GM19240 (cell line): Measurements from ENCODE around the gene ADORA3.
"Not testable (repeated sequence)": the region's sequence is repeated elsewhere in the genome, so short reads cannot be mapped to it uniquely, and the experiment has no call there.

ENCODE experiments used
- DNase-seq: peaks from one replicate; pipeline ENCODE4 v3.0.0; 2011; ENCODE audit warnings: low spot score; ENCODE audit not compliant: insufficient read length

ADORA3 gene

GRCh38 chr1:111503585-111504060 lies at the start of gene ADORA3, which contains the start of gene TMIGD3:
ADORA3 (minus strand) TSS chr1:111503633; CDS start chr1:111503354, 279 bp downstream.
TMIGD3 (minus strand) TSS chr1:111503633; CDS start chr1:111503354, 279 bp downstream.
- no peak for DNase-seq

- no peak for DNase-seq
These were observed 49.8 kb upstream of the ADORA3 start for GRCh38 chr1:111553196-111553595.

- DNase-seq: no peak
These were observed 49.2 kb upstream of the ADORA3 start for GRCh38 chr1:111552587-111552986.

GRCh38 chr1:111551623-111552411 lies 48.4 kb upstream of the ADORA3 start:
- no peak for DNase-seq

- DNase-seq: not testable (repeated sequence)
These were observed 44.4 kb upstream of the ADORA3 start for GRCh38 chr1:111547786-111548185.

DNA sequence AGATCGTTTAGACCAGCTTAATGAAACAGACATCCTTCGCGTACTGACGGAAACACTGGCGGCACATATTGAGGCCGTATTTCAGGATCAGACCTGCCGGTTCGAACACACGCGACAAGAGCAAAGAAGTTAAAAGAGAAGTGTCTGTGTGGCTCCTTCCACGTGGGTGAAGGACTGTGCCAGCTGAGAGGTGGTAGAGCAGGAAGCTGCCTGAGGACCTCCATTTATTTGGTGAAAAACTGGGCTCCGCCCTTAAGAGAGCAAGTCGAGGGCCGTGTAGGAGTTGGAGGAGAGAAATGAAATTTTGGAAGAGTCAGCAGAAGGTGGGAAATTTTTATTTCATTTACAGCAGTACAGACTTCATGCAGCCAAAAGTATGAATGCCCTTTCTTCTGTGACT lies 38.8 kb upstream of the ADORA3 start:
- no peak for DNase-seq

DNA sequence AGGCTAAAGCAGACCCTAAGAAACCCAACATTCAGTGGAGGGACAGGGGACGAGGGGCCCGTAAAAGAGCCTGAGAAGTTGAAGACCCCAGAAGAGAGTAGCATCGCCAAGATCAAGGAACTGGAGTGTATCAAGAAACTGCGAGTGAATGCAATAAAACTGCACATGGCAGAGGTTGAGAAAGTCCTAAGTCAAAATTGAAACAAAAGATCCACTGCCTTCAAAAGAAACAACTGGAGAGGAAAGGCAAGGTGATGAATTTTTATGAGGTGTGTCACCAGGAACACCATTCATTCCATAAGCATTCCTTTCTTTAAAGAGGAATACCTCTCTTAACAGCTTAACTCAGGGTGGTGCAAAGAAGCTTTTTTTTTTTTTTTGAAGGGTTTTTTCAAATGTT lies 38.3 kb upstream of the ADORA3 start:
- no peak for DNase-seq

GRCh38 chr1:111540928-111541327 lies 37.5 kb upstream of the ADORA3 start:
- DNase-seq: no peak

DNA sequence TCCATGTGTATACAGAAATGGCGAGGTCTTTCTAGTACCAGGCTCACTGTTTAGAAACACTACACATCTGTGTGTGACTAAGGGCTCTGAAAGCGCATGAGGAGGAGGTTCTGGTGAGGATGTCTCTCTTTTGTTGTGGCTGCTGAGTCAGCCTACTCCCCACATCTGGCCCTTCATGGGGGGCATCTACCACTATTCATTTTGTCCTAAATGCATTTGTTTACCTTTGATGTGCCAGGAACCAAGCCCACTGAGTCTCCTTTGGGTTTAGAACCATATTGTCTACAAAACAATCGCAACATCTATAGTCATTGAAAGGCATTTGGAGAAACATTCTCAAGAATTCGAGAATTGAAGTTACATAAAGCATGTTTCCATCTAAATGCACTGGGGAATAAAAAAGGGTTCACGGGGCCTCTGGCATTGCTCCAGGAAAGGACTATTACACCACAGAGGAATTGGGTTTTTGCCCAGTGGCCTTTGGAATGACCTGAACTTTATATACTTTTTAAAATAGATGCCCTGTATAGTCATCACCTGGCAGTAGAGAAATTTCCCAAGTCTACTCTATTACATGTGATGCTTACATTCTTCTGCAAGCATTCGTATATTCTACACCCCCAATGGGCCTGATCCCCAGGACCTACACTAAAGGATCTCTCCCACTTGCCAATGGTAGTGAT lies 35.1 kb upstream of the ADORA3 start:
- no peak for DNase-seq

DNA sequence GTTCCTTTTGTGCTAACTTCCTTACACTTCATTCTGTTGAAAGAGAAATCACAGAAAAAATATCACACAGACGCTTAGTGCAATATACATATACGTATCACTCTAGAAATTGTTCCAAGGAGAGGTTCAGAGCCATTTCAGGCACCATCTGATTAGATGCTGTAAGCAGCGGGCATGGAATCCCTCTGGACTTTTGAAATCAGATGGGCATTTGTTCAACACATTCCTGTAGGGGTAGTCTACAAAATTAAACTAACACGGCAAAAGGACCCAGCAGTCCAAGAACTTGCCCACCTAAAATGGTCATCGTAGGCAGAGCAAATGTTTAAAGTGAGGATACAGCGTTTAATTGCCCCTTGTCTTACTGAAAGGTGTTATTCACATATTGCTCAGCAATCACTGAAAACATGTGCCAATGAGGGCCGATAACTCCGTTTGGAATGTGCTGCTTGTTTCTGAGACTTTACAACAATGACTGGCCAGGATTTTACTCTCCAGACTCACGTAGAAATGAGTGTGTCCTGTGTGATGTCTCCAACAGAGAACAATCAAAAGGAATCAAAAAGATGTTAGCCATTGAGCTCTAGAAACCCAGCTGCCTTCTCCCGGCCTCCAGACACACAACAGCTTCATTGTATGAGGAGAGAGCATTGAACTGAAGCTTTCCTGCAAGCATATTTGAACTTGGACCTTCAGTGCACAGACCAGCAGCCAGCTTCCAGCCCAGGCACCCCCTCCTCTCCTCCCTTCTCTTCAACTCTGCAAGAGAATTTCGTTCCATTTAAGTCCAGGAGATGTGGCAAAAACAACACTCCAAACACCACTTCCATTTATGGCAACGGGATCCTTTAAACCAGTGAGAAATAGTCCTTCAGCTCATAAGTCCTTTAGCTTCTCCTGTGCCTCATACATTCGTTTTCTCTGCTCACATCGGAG lies 32.1 kb upstream of the ADORA3 start:
- DNase-seq: no peak

DNA sequence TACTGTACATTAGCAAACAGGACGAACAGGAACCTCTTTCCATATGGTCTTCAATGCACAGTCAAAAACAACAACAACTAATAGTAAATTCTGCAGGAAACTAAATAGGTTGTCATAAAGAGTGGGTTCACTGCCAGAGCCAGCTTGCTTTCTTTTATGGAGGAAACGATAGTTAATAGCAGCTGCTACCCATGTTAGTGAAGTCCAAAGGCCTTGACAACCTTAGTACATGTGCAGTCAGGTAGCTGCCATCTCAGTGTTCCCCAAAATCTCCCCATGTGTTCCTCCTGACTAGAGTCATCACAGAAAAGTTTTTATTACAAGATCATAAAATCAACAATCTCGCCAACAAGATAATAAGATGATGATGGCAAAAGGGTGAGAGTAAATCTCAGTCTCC lies 16.6 kb upstream of the ADORA3 start:
- no peak for DNase-seq

DNA sequence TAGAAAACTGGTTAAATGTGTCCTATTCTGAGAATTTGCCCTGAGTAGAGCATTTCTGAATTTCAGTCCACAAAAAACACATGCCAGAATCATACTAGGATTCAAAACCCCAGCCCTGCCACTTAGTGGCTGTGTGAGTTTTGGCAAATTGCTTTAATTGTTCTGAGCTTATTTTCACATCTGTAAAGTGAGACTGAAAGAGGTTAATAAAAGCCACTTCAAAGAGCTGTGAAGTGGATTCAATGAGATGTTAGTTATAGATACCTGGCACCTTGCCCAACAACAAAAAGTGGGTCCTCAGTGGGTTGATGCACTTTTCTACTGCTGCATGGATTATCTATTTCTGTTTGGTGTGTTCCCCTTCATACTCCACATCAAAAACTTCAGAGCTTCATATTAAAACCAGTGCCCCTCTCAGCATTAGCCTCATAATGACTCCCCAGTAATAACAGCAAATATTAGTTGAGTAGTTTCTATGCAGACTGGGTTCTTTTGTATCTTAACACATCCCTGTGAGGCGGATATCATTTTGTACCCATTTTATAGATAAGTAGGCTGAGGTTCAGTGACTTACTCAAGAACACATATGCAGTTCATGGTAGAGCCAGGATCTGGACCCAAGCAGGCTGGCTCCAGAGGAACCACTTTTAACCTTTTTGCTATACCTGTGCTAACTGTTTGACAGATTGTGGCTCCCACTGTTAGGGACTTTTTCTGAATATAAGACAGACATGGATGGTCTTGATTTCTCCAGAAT lies 14.2 kb upstream of the ADORA3 start:
- DNase-seq: no peak

- no peak for DNase-seq
These were observed 12.6 kb upstream of the ADORA3 start for GRCh38 chr1:111516005-111516535.

- DNase-seq: no peak
These were observed 12.0 kb upstream of the ADORA3 start for GRCh38 chr1:111515291-111516004.

- DNase-seq: no peak
These were observed 10.1 kb upstream of the ADORA3 start for GRCh38 chr1:111513410-111514020.

GRCh38 chr1:111512931-111513330 lies 9.5 kb upstream of the ADORA3 start:
- DNase-seq: no peak

DNA sequence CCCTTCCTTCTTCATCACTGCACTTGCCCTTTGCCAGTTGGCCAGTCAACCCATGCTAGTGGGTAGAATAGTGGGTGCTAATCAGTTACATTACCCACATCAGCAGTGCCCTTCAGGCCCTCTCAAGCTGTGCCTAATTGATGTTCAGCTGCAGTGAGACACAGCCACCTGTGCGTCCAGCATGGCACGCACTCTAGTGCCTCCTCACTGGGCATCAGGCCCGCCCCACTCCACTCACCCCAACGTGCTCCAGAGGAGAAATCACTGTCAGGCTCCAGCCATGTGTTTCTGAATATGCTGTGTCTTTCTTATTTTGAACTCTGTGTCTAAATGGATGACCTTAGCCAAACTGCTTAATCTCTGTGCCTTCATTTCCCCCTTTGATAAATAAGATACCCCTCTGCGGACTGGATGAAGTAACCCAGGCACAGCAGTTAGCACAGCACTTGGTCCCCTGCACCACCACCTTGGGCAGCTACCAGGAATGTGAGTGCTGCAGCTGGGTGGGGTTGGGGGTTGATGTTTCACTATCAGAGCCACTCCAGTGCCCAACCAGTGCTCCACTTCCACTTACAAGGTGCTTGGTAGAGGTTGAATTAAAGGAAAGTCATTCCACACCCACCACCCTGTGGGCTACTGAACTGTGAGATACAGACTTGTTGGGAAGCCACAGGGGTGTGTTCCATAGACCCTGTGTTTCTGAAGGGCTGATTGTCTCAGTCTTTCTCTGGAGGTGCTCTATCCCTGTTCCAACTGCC lies 8.9 kb upstream of the ADORA3 start:
- no peak for DNase-seq

DNA sequence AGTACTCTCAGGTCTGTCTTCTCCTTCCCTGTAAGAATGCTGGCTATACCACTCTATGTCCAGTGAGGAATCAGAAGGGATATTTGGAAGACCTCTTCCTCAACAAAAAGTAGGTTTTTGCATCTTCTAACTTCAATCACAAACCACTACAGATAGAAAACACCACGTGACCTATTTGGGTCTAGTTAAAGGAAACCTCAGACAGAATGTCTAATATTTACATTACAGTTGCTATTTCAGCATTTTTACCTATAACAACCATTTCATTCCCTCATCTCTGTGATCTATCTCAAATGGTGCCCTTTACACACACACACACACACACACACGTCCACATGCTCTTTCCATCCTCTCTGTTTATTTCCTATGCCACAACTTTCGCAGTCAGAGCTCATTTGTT lies 7.9 kb upstream of the ADORA3 start:
- DNase-seq: no peak

GRCh38 chr1:111509997-111510375 lies 6.6 kb upstream of the ADORA3 start:
- no peak for DNase-seq
